WTC11 (cell line): Measurements from ENCODE around the gene ELMO1. TPM values are rescaled to one million over a fixed set of nuclear protein-coding genes. Genes with fewer than 3 reads are reported as not detected.

Experiments used
- ATAC-seq: fragments of 200-7000 bp; cut with Tn5 transposase; 2 replicates; pipeline ENCODE4 v1.10.0; 2021; ENCODE audit warnings: mild to moderate bottlenecking, moderate library complexity
- CTCF ChIA-PET: fragments of 300-600 bp; sonication (Branson Sonifier 250); formaldehyde crosslinking; loops from one replicate; lab custom pipeline; 2021; ENCODE audit warnings: antibody characterized with exemption; lab: Charles Lee
- POLR2A ChIA-PET: fragments of 350-600 bp; sonication (Branson Sonifier 250); formaldehyde crosslinking; loops from one replicate; lab custom pipeline; 2021; ENCODE audit warnings: antibody characterized with exemption; lab: Charles Lee
- DNase-seq: peaks from one replicate; pipeline ENCODE4 v3.0.0; 2021; ENCODE audit warnings: low spot score
- H3K27ac Mint-ChIP-seq: 2 replicates; pipeline ENCODE4 v1.8.0; 2021; ENCODE audit warnings: mixed read lengths
- H3K27me3 Mint-ChIP-seq: 2 replicates; pipeline ENCODE4 v1.8.0; 2021; ENCODE audit warnings: low read depth, mild to moderate bottlenecking, moderate library complexity, mixed read lengths
- H3K36me3 Mint-ChIP-seq: 2 replicates; pipeline ENCODE4 v1.8.0; 2021; ENCODE audit warnings: mixed read lengths
- H3K4me1 Mint-ChIP-seq: 2 replicates; pipeline ENCODE4 v1.8.0; 2022; ENCODE audit warnings: mixed read lengths
- H3K4me3 Mint-ChIP-seq: 2 replicates; pipeline ENCODE4 v1.8.0; 2021; ENCODE audit warnings: mild to moderate bottlenecking, moderate library complexity, mixed read lengths
- H3K9me3 Mint-ChIP-seq: 2 replicates; pipeline ENCODE4 v1.8.0; 2021; ENCODE audit warnings: mixed read lengths
- ATF6 ChIP-seq: sonication (generic); formaldehyde crosslinking; IDR thresholded peaks from 2 replicates; pipeline ENCODE4 v1.8.1; 2023; ENCODE audit warnings: mild to moderate bottlenecking, missing genetic modification reagents
- E2F1 ChIP-seq: sonication (generic); formaldehyde crosslinking; IDR thresholded peaks from 2 replicates; pipeline ENCODE4 v1.8.0; 2022; ENCODE audit warnings: mild to moderate bottlenecking, missing genetic modification reagents
- E2F4 ChIP-seq: sonication (generic); formaldehyde crosslinking; IDR thresholded peaks from 2 replicates; pipeline ENCODE4 v1.8.1; 2022; ENCODE audit warnings: low read depth, mild to moderate bottlenecking, moderate library complexity, missing genetic modification reagents, borderline replicate concordance
- ETV6 ChIP-seq: sonication (generic); formaldehyde crosslinking; IDR thresholded peaks from 2 replicates; pipeline ENCODE4 v1.8.1; 2022; ENCODE audit warnings: mild to moderate bottlenecking, missing genetic modification reagents
- FOXJ3 ChIP-seq: sonication (generic); formaldehyde crosslinking; IDR thresholded peaks from 2 replicates; pipeline ENCODE4 v1.9.0; 2021; ENCODE audit warnings: missing genetic modification reagents, mild to moderate bottlenecking, borderline replicate concordance
- FOXP4 ChIP-seq: sonication (generic); formaldehyde crosslinking; IDR thresholded peaks from 2 replicates; pipeline ENCODE4 v1.8.0; 2022; ENCODE audit warnings: mild to moderate bottlenecking, missing genetic modification reagents
- GABPB1 ChIP-seq: sonication (generic); formaldehyde crosslinking; IDR thresholded peaks from 2 replicates; pipeline ENCODE4 v1.8.1; 2023; ENCODE audit warnings: mild to moderate bottlenecking, missing genetic modification reagents
- GRHL2 ChIP-seq: fragments of 250-450 bp; sonication (Bioruptor Pico); IDR thresholded peaks from 2 replicates; pipeline ENCODE4 v1.8.0; 2022; ENCODE audit warnings: mild to moderate bottlenecking, moderate library complexity; ENCODE audit not compliant: insufficient replicate concordance, severe bottlenecking
- JAZF1 ChIP-seq: fragments of 250-450 bp; sonication (Bioruptor Pico); IDR thresholded peaks from 2 replicates; pipeline ENCODE4 v1.9.0; 2021; ENCODE audit warnings: moderate library complexity, mild to moderate bottlenecking, inconsistent platforms
- MAX ChIP-seq: sonication (generic); formaldehyde crosslinking; IDR thresholded peaks from 2 replicates; pipeline ENCODE4 v1.8.0; 2022; ENCODE audit warnings: mild to moderate bottlenecking, missing genetic modification reagents
- MLX ChIP-seq: sonication (generic); formaldehyde crosslinking; IDR thresholded peaks from 2 replicates; pipeline ENCODE4 v1.8.1; 2023; ENCODE audit warnings: mild to moderate bottlenecking, missing genetic modification reagents, moderate library complexity
- NFATC4 ChIP-seq: fragments of 250-450 bp; sonication (Bioruptor Pico); IDR thresholded peaks from 2 replicates; pipeline ENCODE4 v1.9.0; 2021; ENCODE audit warnings: mild to moderate bottlenecking
- NR1H2 ChIP-seq: sonication (generic); formaldehyde crosslinking; IDR thresholded peaks from 2 replicates; pipeline ENCODE4 v1.9.0; 2021; ENCODE audit warnings: mild to moderate bottlenecking, moderate library complexity, missing genetic modification reagents
- NR2C2 ChIP-seq: sonication (generic); formaldehyde crosslinking; IDR thresholded peaks from 2 replicates; pipeline ENCODE4 v1.8.0; 2022; ENCODE audit warnings: mild to moderate bottlenecking, missing genetic modification reagents
- NR3C1 ChIP-seq: sonication (generic); formaldehyde crosslinking; conservative IDR thresholded peaks from 2 replicates; pipeline ENCODE4 v1.8.1; 2023; ENCODE audit warnings: low read depth, mild to moderate bottlenecking, missing genetic modification reagents
- OVOL2 ChIP-seq: fragments of 250-450 bp; sonication (Bioruptor Pico); IDR thresholded peaks from 2 replicates; pipeline ENCODE4 v1.9.0; 2021; ENCODE audit warnings: mild to moderate bottlenecking, borderline replicate concordance
- SMAD3 ChIP-seq: sonication (generic); formaldehyde crosslinking; IDR thresholded peaks from 2 replicates; pipeline ENCODE4 v1.8.0; 2022; ENCODE audit warnings: missing genetic modification reagents, mild to moderate bottlenecking, borderline replicate concordance
- SOX15 ChIP-seq: fragments of 250-450 bp; sonication (Bioruptor Pico); IDR thresholded peaks from 2 replicates; pipeline ENCODE4 v1.9.0; 2021; ENCODE audit warnings: mild to moderate bottlenecking
- TCF7 ChIP-seq: sonication (generic); formaldehyde crosslinking; IDR thresholded peaks from 2 replicates; pipeline ENCODE4 v1.8.0; 2022; ENCODE audit warnings: mild to moderate bottlenecking, low read depth, missing genetic modification reagents, moderate library complexity
- TEAD1 ChIP-seq: sonication (generic); formaldehyde crosslinking; IDR thresholded peaks from 2 replicates; pipeline ENCODE4 v1.8.0; 2022; ENCODE audit warnings: mild to moderate bottlenecking, missing genetic modification reagents
- USF2 ChIP-seq: sonication (generic); formaldehyde crosslinking; IDR thresholded peaks from 2 replicates; pipeline ENCODE4 v1.8.1; 2023; ENCODE audit warnings: mild to moderate bottlenecking, missing genetic modification reagents, moderate library complexity
- ZNF138 ChIP-seq: sonication (generic); formaldehyde crosslinking; conservative IDR thresholded peaks from 2 replicates; pipeline ENCODE4 v1.8.1; 2022; ENCODE audit warnings: mild to moderate bottlenecking, moderate library complexity, missing genetic modification reagents
- ZNF232 ChIP-seq: sonication (generic); formaldehyde crosslinking; IDR thresholded peaks from 2 replicates; pipeline ENCODE4 v1.8.0; 2022; ENCODE audit warnings: mild to moderate bottlenecking, missing genetic modification reagents
- ZNF512 ChIP-seq: sonication (generic); formaldehyde crosslinking; IDR thresholded peaks from 2 replicates; pipeline ENCODE4 v1.8.1; 2022; ENCODE audit warnings: missing genetic modification reagents, borderline replicate concordance
- total RNA-seq: library from RNA; stranded (reverse); gene quantifications from 3 replicates; pipeline ENCODE4 v1.2.3, GENCODE V29; 2021

Gene ELMO1
- total RNA-seq, 1 experiment from 2014 or later: 19.4 TPM

GRCh38 chr7:36942955-36943354 is 505.7 kb downstream of the ELMO1 start:
- Mint-ChIP-seq H3K4me1 (peaks cover 39% of the 10 kb centered on the region), H3K36me3 (peaks cover 6% of the 10 kb centered on the region), H3K4me3 (no peak overlapping the region), H3K9me3 (peaks cover 18% of the 10 kb centered on the region), H3K27me3 (no peaks in the 10 kb centered on the region; the same call in 1 of the 2 replicates), H3K27ac (no peak overlapping the region)
- no peak for DNase-seq
- ChIA-PET CTCF (interaction anchor here (1.6 kb wide), 1 partner anchor 24 kb away, joined by 11 read pairs; no protein-coding TSS in a partner anchor), POLR2A (no interaction called here)
- ATAC-seq: no peak
- TF ChIP-seq ATF6 (no peak), OVOL2 (no peak), JAZF1 (CRISPR knock-in tag) (no peak), TEAD1 (CRISPR knock-in tag) (no peak), FOXJ3 (CRISPR knock-in tag) (no peak), NR1H2 (CRISPR knock-in tag) (no peak), MAX (CRISPR knock-in tag) (no peak), E2F4 (CRISPR knock-in tag) (no peak), NR2C2 (CRISPR knock-in tag) (no peak), GRHL2 (CRISPR knock-in tag) (no peak), ZNF232 (CRISPR knock-in tag) (no peak), FOXP4 (CRISPR knock-in tag) (no peak), ZNF512 (no peak), NFATC4 (CRISPR knock-in tag) (no peak)

- no peak for DNase-seq
- POLR2A ChIA-PET: no interaction called here
- peaks cover 19% of the 10 kb centered on the region for H3K9me3 Mint-ChIP-seq
- H3K27me3 Mint-ChIP-seq: no peaks in the 10 kb centered on the region; the same call in 1 of the 2 replicates
- peaks cover 10% of the 10 kb centered on the region for H3K36me3 Mint-ChIP-seq
- H3K4me1 Mint-ChIP-seq: peaks cover 39% of the 10 kb centered on the region
- CTCF ChIA-PET: interaction anchor here (1.0 to 1.6 kb wide), 2 partner anchors 25 to 239 kb away, joined by 4 to 11 read pairs; no protein-coding TSS in a partner anchor
- no peak for ATAC-seq
- no peak overlapping the region for H3K27ac Mint-ChIP-seq
- H3K4me3 Mint-ChIP-seq: no peak overlapping the region
- TF ChIP-seq ZNF138 (CRISPR knock-in tag) (no peak), MAX (CRISPR knock-in tag) (no peak), TCF7 (CRISPR knock-in tag) (no peak), NR3C1 (no peak), GABPB1 (CRISPR knock-in tag) (no peak), SMAD3 (CRISPR knock-in tag) (no peak), MLX (CRISPR knock-in tag) (no peak), E2F1 (no peak), ETV6 (CRISPR knock-in tag) (no peak), SOX15 (CRISPR knock-in tag) (no peak), USF2 (no peak)
These were observed 506.1 kb downstream of the ELMO1 start for GRCh38 chr7:36942541-36942940.
